Chondrocyte (in vitro differentiated cells): Measurements from ENCODE around the gene PALLD. TPM values are rescaled to one million over a fixed set of nuclear protein-coding genes. Genes with fewer than 3 reads are reported as not detected.

Experiments used
- DNase-seq: peaks from one replicate; pipeline ENCODE4 v3.0.0; 2021; ENCODE audit warnings: mixed read lengths, low spot score
- H3K27ac Mint-ChIP-seq: one replicate; pipeline ENCODE4 v1.8.0; 2021; ENCODE audit warnings: mild to moderate bottlenecking, moderate library complexity, mixed read lengths; ENCODE audit not compliant: unreplicated experiment
- H3K27me3 Mint-ChIP-seq: 2 replicates; pipeline ENCODE4 v1.8.0; 2021; ENCODE audit warnings: low read depth, mixed read lengths
- H3K36me3 Mint-ChIP-seq: 2 replicates; pipeline ENCODE4 v1.8.0; 2021; ENCODE audit warnings: low read depth, mixed read lengths
- H3K4me1 Mint-ChIP-seq: 2 replicates; pipeline ENCODE4 v1.8.0; 2021; ENCODE audit warnings: low read depth, mild to moderate bottlenecking, mixed read lengths
- H3K4me3 Mint-ChIP-seq: one replicate; pipeline ENCODE4 v1.8.0; 2021; ENCODE audit warnings: mild to moderate bottlenecking, moderate library complexity, mixed read lengths; ENCODE audit not compliant: unreplicated experiment
- H3K9me3 Mint-ChIP-seq: 2 replicates; pipeline ENCODE4 v1.8.0; 2021; ENCODE audit warnings: low read depth, mixed read lengths
- CTCF ChIP-seq: fragments of 200-600 bp; sonication (generic); IDR thresholded peaks from 2 replicates; pipeline ENCODE4 v1.5.0; 2021; ENCODE audit warnings: antibody characterized with exemption, mild to moderate bottlenecking, moderate library complexity
- total RNA-seq: library from RNA; stranded (reverse); gene quantifications from 3 replicates; pipeline ENCODE4 v1.2.1, GENCODE V29; 2021

PALLD gene
- total RNA-seq, 1 donor from 2014 or later: 900 TPM

- Mint-ChIP-seq H3K27me3 (no peaks in the 10 kb centered on the region), H3K27ac (peak overlapping the region; percentile 99), H3K36me3 (peaks cover 52% of the 10 kb centered on the region), H3K4me1 (peaks cover 93% of the 10 kb centered on the region), H3K4me3 (peak overlapping the region; percentile 21), H3K9me3 (peaks cover 2% of the 10 kb centered on the region)
- TF ChIP-seq CTCF: no peak
- no peak for DNase-seq
These were observed 197.1 kb downstream of the PALLD start for GRCh38 chr4:168693750-168694490.

DNA sequence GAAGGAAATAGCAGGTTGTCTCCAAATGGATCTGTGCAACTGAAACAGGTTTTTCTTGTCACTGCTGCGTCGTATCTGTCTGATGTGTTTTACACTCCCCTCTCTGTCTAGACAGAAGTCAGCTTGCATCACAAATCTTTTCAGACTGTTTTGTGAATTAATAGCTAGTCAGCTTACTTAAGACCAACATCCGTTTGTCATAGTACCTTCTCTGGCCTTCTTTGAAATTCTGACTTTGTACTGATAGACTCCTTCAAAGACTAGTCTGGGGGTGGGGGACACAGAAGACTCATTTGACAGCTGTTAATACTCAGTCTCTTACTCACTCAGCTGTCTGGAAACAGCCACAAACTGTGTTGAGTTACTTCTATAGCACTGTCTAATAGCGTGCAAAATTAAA, 197.8 kb downstream of the PALLD start:
- Mint-ChIP-seq H3K27me3 (no peaks in the 10 kb centered on the region), H3K4me1 (peaks cover 96% of the 10 kb centered on the region), H3K9me3 (peaks cover 2% of the 10 kb centered on the region), H3K4me3 (peak overlapping the region; percentile 21), H3K36me3 (peaks cover 50% of the 10 kb centered on the region), H3K27ac (peak overlapping the region; percentile 99)
- DNase-seq: no peak
- no peak for TF ChIP-seq CTCF

GRCh38 chr4:168695288-168695687, 198.4 kb downstream of the PALLD start:
- peaks cover 94% of the 10 kb centered on the region for H3K4me1 Mint-ChIP-seq
- no peaks in the 10 kb centered on the region for H3K27me3 Mint-ChIP-seq
- no peak for DNase-seq
- no peak for TF ChIP-seq CTCF
- H3K9me3 Mint-ChIP-seq: peaks cover 2% of the 10 kb centered on the region
- H3K36me3 Mint-ChIP-seq: peaks cover 44% of the 10 kb centered on the region
- H3K27ac Mint-ChIP-seq: peak overlapping the region; percentile 99
- peak overlapping the region; percentile 3 for H3K4me3 Mint-ChIP-seq

- no peak for DNase-seq
- H3K36me3 Mint-ChIP-seq: peaks cover 39% of the 10 kb centered on the region
- H3K4me3 Mint-ChIP-seq: no peak overlapping the region
- H3K27me3 Mint-ChIP-seq: no peaks in the 10 kb centered on the region
- TF ChIP-seq CTCF: no peak
- H3K4me1 Mint-ChIP-seq: peaks cover 84% of the 10 kb centered on the region
- H3K27ac Mint-ChIP-seq: peak overlapping the region; percentile 75
- H3K9me3 Mint-ChIP-seq: peaks cover 2% of the 10 kb centered on the region
These were observed 199.4 kb downstream of the PALLD start for GRCh38 chr4:168696280-168696679.

- Mint-ChIP-seq H3K4me3 (no peak overlapping the region), H3K9me3 (peaks cover 2% of the 10 kb centered on the region), H3K4me1 (peaks cover 78% of the 10 kb centered on the region), H3K36me3 (peaks cover 34% of the 10 kb centered on the region), H3K27me3 (no peaks in the 10 kb centered on the region), H3K27ac (peak overlapping the region; percentile 75)
- no peak for TF ChIP-seq CTCF
- DNase-seq: no peak
These were observed 200.0 kb downstream of the PALLD start for GRCh38 chr4:168696826-168697225.
